Glomerular visceral epithelial cell (primary cell): ENCODE results near the gene ATOSA.

Experiments
- DNase-seq: peaks from one replicate; pipeline ENCODE4 v3.0.0-alpha.2; 2016; ENCODE audit errors: extremely low spot score

Gene ATOSA

GRCh38 chr15:52679232-52680040, at the start of gene ATOSA:
Gene ATOSA (minus strand): TSS chr15:52679388. CDS start chr15:52678021, 1,367 bp downstream.
- DNase-seq, result peak; percentile 87

- no peak for DNase-seq
Measured at GRCh38 chr15:52728899-52729298, 49.7 kb upstream of the ATOSA start.

GRCh38 chr15:52727815-52728214, 48.6 kb upstream of the ATOSA start:
- peak; percentile 20 for DNase-seq

- DNase-seq, result no peak
Measured at GRCh38 chr15:52726195-52726594, 47.0 kb upstream of the ATOSA start.

DNA sequence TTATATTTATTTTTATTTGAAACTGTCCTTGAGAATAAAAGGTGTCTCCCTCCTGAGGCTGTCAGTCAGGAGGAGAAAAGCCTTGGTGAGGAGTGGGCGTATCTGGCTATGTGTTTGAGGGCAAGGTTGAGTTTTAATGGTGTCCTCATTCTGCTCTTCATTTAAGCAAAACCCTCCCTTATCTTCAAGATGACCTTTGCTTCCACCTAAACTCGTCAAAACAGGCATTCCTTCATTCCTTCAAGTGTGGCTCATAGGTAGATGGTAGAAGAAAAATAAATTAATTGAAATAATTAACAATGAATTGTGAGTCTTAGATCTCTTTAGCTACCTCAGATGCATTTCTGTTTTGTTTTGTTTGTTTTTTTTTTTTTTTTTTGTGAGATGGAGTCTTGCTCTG, 39.4 kb upstream of the ATOSA start:
- no peak for DNase-seq

DNA sequence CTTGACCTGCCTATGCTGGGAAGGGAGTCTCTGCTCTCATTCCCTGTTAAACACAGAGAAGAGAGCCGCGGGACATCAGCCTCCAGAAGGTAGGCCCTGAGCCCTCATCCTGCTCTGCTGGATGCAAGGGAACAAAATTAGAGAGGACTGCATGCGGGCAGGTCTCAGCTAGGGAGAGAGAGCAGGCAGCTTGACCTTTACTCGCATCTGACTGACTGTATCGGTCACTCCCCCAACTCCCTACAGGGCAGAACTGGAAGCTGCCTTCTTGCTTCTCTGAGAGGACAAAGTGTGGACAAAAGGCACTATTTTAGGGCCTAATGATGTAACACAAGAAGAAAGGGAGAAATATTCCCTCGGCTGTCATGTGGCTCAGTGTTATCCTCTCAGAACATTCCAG, 38.7 kb upstream of the ATOSA start:
- DNase-seq, result no peak

DNA sequence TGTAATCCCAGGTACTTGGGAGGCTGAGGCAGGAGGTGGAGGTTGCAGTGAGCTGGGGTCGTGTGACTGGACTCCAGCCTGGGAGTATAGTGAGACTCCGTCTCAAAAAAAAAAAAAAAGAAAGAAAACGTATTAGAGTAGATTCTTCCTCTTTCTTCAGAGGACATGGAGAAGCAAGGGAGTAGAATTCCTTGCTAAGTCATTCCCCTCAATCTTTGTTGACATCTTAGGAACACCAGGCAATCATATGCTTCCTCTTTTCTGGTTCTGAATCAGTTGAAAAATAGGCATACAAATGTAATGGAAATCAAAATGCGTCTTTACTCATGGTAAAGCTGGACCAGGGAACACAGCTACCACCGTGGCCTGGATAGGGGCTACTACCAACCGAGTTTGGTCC, 38.3 kb upstream of the ATOSA start:
- DNase-seq, result no peak

DNA sequence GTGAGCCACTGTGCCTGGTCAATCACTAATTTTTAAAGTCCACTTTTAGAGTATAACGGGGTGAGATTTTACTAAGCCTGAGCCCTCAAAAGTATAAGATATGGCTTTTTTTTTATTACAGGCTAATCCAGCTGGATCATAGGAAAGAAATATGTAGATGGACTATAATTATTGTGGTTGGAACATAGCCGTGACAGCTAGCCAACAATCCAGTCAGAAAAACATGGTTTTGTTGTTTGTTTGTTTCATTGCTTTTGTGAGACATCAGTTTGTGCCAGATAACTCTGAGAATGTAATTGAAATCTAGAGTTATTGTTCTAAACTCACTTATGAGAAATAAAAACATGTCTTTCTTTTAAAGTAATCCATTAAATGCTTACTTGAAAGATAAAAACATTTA, 37.3 kb upstream of the ATOSA start:
- DNase-seq, result no peak

GRCh38 chr15:52715411-52715810, 36.2 kb upstream of the ATOSA start:
- no peak for DNase-seq

DNA sequence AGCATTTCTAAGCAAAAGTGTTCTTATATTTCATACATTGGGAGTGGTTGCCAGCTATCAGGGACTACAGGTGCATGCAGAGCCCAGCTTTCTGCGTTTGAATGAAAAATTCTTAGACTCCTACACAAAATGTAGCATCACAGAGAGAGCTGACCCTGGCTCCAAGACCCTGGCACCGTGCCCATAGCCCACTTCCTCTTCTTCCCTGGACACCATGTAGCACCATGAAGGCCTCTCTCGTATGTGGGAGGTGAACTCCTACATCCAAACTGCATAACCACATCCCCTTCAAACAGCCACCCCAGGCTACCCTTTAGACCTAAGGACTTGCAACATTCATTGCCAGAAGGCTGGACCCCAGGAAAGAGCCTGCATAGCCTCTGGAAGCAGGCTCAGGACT, 35.8 kb upstream of the ATOSA start:
- DNase-seq, result no peak

DNA sequence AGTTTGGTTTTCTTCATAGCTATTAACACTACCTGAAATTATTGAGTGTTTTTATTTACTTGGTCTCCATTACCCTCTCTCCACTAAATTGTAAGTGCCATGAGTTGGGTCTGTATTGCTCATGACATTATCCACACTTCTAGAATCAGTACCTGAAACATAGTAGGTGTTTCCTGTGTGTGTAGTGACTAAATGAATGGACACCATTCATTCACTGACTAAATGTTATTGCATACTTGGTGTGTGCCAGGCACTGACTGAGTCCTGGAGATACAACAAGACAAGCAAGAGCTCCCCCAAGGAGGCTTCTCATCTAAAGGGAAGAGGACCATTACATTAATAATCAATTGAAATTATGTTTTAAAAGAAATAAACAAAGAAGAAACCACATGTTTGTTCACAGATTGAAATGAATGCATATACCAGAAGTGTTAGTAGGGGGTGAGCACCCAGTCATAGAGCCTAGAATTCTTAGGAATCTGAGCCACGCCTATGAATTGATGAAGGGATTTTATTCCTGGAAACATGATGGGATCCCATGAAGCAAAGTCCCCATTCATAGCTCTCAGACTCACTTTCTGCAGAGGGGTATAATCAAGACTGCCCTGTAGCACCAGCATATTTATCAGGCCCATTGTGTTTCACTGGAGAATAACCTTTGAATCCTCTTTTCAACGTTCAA, 31.7 kb upstream of the ATOSA start:
- no peak for DNase-seq

DNA sequence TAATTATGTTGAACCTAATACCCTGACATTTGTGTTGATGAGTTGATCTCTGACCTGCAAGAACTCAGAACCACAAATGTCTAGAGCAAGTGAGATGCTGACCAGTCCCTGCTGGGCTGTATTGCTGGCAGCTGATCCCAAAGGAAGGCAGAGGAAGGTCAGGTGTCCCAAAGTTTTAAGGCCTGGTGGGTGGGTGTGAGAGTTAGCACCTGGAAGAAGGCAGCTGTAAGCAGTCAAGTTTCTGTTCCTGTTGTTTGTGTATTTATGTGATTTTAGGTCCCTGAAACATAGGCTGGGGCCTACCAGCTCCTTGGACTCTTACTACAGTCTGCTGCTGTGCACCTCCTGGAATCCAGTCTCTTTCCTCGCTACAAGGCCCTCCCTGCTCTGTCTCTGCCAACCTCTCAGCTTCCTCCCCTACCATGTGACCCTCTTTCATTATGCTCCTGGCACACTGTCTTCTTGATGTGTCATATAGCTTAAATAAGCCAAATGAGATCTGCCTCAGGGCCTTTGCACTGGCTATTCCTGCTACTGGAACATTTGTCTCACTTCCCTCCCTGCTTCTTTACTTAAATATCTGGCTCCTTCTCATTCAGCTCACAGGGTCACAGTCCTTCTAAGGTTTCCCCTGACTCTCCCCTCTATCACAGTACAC, 31.0 kb upstream of the ATOSA start:
- no peak for DNase-seq

DNA sequence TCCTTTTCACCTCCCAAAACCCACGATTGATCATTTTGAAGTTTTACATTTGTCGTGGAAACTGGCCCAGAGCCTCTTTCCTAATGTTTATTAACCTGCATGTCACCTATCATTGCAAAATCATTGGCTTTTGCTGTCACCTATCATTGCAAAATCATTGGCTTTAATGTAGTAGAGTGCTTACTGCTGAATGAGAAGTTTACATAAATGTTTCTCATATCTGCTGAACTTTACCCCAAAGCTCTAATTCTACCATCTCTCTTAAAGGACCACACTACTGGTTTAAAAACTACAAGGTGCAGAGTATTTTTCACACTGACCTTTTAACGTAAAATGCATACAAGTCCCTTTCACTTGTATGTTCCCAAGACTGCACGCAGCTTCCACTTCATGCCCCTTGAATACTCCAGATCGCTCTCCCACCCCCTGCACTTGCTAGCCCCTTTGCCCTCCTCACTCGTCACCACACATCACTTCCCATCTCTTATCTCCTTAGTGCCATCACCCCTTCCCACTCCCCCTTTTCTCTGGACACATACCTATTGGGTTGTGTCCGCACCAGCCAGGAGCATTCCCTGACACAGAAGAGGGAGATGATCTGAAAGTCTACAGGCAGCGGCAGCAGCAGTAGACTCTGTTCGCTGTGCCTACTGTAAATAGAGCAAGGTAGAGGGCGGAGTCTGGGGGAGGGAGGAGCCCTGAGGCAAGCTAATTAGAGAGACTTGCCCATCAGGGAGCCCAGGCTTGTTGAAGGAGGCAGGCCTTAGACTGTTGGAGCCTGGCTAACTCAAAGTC, 30.2 kb upstream of the ATOSA start:
- DNase-seq, result no peak

- no peak for DNase-seq
Measured at GRCh38 chr15:52706091-52706490, 26.9 kb upstream of the ATOSA start.

GRCh38 chr15:52702390-52702789, 23.2 kb upstream of the ATOSA start:
- DNase-seq, result no peak

DNA sequence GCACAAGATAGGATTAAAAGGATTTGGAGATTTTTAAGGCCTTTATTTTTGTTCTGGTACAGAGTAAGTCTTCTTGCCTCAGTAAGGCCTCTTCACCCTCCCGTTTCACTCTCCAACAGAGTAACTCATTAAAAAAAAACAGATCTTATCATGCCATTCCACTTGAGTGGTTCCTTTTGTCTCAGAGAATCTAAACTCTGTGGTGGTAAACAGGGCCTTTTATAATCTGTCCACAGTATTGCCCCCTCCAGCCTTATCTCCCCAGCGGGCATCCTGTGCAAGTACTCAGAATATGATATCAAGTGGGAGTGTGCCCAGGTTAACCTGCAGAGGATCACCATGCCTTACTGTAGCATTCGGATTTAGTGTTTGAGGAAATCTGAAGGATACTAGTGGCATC, 20.3 kb upstream of the ATOSA start:
- no peak for DNase-seq

GRCh38 chr15:52698514-52698913, 19.3 kb upstream of the ATOSA start:
- no peak for DNase-seq

DNA sequence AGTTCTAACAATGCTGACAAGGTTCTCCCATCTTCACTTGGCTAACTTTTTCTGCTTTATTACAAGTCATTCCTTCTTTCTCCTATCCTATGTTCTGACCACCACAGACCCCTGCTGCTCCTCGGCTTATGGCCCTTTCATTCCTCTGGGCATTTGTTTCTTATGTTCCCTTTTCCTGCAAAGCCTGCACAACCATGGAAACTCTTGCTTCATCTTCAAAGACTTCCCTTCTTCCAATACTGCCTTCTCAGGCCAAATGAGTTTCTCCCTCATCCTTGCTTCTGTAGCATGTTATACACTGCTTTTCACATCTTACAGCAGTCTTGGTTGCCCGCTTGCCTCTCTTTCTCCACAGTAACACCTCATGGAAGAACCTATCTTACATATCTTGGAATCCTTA, 17.9 kb upstream of the ATOSA start:
- no peak for DNase-seq

- no peak for DNase-seq
Measured at GRCh38 chr15:52695154-52695553, 16.0 kb upstream of the ATOSA start.

DNA sequence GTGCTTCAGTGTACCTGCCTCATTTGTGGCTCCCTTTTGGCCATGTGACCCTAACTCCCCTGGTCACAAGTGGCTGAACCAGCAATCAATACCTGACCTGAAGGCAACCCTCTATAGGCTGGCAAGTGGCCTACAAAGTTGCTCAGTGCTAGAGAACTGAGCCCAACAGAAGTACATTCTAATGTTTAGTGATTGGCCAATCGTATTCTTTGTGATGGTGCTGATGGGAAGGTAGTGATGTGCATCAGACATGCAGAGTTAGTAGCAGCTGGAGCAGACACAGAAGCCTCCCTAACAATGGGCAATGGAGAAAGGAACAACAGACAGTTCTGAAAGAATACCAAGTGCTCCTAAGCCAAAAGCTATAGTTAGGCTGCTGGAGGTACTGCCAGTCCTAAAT, 10.4 kb upstream of the ATOSA start:
- DNase-seq, result no peak

DNA sequence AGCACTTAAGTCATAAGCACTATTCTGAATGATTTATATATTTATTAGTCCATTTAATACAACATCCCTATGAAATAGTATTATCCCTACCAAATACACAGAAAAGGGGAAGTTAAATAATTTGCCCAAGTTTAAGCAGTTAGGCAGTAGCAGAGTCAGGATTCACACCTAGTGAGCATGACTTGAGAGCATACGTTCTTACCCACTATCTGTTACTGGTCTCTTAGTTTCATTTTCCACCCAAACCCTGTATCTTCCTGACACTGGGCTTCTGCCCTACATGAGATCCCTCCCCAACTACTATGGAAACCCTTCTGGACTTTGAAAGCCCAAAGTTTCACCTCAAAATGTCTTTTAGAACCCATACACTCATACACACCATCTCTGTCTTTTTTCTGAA, 4.4 kb upstream of the ATOSA start:
- DNase-seq, result no peak

- DNase-seq, result no peak
Measured at GRCh38 chr15:52682781-52683180, 3.6 kb upstream of the ATOSA start.
